Testis (tissue), 2 donors: Measurements from ENCODE around the gene OR2F1.

Experiments
- CTCF ChIP-seq, 3 experiments: fragments of 450-650 bp in 2 of 3; fragments of 200-600 bp in 1 of 3; sonication (generic) in 1 of 3; IDR thresholded peaks; one replicate each; pipeline ENCODE4 v1.5.1; 2016 to 2019; ENCODE audit warnings: antibody characterized with exemption in 3 of 3, mild to moderate bottlenecking in 2 of 3, moderate library complexity in 1 of 3
- POLR2A ChIP-seq: fragments of 450-650 bp; IDR thresholded peaks from one replicate; pipeline ENCODE4 v1.6.1; 2017; ENCODE audit warnings: antibody characterized with exemption, mild to moderate bottlenecking, moderate library complexity

- no peak for TF ChIP-seq POLR2A
- no peak for TF ChIP-seq CTCF (IDR thresholded peaks at IDR 0.05)
Measured at GRCh38 chr7:143931739-143932138, 22.9 kb upstream of the OR2F1 start.
